Activated naive CD4-positive, alpha-beta T cell (primary cell): ENCODE results near the gene RAD18.

Experiments used
- DNase-seq, 4 experiments: peaks; one replicate each; lab custom pipeline; 2025; lab: John Stamatoyannopoulos, UW

Gene RAD18

GRCh38 chr3:8864402-8865350 is 98.6 kb downstream of the RAD18 start:
- no peak for DNase-seq

DNA sequence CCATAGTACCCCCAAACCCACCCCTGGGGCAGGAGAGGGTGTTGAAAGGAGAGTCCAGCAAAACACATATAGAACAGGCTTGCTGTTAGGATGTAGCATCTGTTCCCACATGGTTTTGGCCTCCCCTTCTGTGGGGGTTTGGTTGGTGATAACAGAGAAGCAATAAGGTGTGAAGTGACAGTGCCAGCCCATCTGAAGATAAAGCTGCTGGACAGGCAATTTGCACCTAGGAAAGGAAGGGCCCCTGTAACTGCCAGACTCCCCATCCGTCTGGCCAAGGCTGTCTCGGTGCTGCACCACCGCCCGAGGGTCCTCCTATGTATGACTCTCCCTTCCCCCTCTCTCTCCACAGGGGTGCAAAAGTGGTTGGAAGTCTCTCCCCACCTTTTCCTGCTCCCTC is 99.4 kb downstream of the RAD18 start:
- no peak for DNase-seq

GRCh38 chr3:8857720-8858367 is 105.4 kb downstream of the RAD18 start:
- no peak for DNase-seq

- no peak for DNase-seq
Measured at GRCh38 chr3:8856721-8857120, 106.6 kb downstream of the RAD18 start.

DNA sequence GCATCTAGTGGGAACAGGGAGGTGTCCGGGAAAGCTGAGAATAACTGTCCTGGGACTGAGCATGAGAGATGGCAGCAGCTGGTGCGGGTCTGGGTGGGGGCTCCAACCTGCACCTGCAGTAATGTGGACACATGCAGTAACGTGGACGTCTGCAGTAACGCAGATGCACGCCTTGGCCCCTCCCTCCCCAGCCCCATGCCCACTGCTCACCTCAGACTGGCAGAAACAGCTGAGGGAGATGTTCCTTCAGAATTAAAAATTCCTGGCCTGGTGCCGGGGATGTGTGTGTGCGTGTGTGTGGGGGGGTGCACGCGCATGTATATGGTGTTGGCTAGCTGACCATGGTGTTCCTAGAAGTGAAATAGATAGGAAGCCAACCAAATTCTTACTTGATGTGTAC is 107.2 kb downstream of the RAD18 start:
- no peak for DNase-seq

DNA sequence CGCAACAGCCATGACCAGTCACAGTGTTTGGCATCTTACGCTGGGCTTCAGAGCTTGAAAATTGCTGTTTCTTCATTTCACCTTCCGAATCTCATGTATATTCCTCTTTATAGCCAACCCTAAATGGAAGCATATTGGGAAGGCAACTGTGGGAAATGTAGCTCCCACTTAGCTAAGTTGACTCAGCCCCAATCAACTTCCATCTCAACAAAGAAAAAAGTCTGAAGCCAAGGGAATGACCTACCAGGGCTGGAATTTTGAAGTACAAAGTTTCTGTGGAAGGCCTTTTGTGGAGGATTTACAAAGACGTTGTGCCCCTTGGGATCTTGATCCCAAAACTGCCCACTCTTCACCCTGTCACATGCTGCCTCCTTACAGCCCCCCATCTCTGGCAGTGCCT is 108.6 kb downstream of the RAD18 start:
- DNase-seq = no peak

GRCh38 chr3:8853081-8853480 is 110.2 kb downstream of the RAD18 start:
- DNase-seq = no peak

DNA sequence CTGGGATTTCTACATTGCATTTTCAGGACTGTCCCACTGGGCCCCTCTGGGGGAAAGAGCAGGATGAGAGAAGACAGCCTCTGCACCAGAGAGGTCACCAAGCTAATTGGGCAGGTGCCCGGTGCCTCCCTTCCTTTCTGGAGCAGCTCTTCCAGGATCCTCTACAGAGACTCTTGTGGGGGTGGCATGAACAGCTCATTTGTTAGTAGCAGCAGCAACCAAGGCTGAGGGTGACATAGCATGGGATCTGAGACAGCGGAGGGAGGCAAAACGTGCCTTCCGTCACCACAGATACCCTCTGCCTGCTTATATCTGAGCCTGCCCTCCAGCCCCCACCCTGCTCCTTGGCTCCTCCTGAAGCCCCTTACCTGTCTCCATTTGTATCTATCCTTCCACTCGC is 110.8 kb downstream of the RAD18 start:
- no peak for DNase-seq

DNA sequence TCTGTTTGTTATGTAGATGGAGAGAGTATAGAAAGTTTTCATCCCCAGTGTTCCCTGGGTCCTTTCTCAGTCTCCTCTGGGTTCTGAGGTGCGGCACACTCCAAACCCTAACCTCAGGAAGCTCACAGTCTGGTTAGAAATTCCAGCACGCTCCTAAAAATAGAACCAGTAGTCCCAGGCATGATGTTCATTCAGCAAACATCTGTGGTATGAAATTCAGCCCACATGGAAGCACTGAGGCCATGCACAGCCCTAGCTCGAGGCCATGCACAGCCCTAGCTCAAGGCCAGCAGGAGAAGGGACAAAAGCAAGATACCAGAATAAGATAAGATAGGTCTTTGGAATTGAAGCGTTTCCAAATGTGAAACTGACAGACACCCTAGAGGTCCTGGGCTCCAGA is 111.6 kb downstream of the RAD18 start:
- no peak for DNase-seq

DNA sequence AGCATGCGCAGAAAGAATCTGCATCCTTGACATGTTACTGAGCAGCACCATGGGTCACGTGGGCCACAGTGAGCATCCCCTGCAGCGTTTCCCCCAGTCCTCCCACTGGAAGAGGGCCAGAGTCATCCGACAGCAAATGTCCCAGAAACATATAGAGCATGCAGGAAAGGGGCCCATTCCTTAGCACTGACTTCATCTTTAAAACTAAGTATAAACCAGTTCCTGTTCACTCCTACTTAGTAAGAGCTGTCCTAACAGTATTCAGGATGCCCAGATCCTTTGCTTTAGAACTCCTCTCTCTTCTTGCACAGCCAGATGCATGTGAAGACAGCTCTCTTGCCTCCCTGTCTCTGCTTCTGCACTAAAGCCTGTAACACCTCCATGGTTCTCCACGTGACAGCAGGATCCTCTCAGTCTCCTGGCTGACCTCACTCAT is 114.6 kb downstream of the RAD18 start:
- no peak for DNase-seq

- DNase-seq = no peak
Measured at GRCh38 chr3:8847317-8847716, 116.0 kb downstream of the RAD18 start.

GRCh38 chr3:8846176-8846575 is 117.1 kb downstream of the RAD18 start:
- DNase-seq = no peak

DNA sequence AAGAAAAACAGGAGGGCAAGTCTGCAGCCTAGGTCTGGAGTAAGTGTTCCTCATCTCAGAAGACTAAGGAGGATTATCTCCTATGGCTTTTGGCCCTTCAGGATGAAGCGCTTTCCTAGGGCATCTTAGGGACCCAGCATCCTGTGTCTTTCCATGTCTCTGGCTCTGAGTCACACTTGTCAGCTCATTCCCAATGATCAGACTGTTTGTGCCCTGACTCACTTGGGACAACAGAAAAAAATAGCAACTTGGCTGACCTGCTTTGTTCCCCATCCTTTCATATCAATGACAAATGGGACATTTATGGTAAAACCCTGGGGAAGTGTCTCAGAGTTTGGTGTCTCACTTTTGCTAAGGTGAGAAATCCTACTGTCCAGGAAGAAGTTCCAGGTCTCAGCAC is 117.6 kb downstream of the RAD18 start:
- no peak for DNase-seq

GRCh38 chr3:8843347-8843746 is 119.9 kb downstream of the RAD18 start:
- no peak for DNase-seq

- no peak for DNase-seq
Measured at GRCh38 chr3:8842293-8842692, 121.0 kb downstream of the RAD18 start.

DNA sequence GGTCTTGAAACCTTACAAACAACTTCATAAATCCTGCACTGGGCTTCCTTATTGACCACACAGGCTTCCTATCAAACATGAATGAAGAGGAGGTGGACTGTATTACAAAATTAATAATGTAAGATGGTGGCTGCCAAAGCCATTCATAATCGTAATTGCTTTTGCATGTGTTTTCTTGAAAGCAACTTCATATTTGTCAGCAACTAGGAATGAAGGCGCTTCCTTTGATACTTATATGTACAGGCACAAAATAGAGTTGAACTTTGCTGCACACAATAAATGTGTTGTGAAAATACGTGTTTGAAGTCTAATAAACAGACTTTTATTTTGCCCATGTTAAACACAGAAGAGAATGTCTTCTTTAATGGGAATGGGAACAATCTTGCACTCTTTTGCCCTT is 121.8 kb downstream of the RAD18 start:
- DNase-seq = no peak

GRCh38 chr3:8840556-8840955 is 122.7 kb downstream of the RAD18 start:
- DNase-seq = no peak

DNA sequence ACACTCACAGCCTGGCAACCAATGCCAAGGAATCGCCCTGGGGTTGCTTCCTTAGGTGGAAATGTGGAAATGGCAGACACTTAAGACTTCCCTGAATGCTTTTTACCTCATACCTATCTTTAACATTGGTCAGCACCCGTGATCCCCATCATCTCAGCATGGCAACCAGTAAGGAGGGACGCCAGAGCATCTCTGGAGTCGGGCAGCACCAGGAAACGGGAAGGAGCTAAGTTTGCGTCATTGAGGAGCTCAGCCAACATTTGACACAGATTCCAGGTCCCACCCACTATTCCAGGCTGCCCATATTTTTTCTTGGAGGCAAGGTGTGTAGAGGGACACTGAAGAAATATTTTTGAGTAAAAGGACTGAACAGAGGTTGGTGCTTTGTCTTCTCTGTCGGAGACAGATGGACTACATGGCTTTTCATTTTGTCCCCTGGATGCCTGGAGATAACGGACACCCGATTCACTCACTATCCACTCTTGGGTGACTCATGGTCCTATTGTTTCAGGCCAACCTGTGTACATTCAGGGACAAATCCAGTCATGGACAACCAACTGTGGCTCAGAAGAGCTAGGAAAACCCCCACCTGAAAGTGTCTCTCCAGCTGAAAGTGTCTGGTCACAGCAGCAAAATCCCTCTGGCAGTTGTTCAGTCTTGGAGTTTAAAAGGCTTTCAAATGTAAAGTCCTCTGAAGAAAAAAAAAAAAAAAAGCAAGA is 123.5 kb downstream of the RAD18 start:
- no peak for DNase-seq

DNA sequence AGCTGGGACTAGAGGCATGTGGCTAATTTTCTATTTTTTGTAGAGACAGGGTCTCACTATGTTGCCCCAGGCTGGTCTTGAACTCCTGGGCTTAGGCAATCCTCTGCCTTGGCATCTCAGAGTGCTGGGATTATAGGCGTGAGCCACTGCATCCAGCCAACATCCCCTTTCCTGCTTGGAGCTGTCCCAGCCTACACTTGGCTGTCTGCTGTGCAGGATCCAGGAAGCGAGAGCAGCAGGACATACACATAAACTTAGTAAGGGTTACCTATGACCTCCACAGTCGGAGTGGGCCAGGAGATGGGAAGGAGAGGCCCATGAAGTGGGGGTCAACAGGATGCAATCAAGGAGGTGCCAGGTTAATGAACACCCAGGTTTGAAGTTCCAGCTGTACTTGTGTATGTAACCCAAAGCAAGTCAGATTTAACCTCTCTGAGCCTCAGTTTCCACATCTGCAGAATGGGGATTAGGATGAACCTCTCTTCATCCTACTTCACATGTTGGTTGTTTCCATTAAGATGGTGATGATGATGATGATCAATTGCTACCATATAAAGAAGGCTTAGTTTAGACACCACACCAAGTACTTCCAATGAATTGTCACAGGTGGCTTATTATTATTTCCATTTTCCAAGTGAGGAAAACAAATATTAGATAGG is 124.4 kb downstream of the RAD18 start:
- DNase-seq = no peak

- DNase-seq = no peak
Measured at GRCh38 chr3:8838234-8838633, 125.0 kb downstream of the RAD18 start.

GRCh38 chr3:8837162-8837561 is 126.1 kb downstream of the RAD18 start:
- DNase-seq = no peak

DNA sequence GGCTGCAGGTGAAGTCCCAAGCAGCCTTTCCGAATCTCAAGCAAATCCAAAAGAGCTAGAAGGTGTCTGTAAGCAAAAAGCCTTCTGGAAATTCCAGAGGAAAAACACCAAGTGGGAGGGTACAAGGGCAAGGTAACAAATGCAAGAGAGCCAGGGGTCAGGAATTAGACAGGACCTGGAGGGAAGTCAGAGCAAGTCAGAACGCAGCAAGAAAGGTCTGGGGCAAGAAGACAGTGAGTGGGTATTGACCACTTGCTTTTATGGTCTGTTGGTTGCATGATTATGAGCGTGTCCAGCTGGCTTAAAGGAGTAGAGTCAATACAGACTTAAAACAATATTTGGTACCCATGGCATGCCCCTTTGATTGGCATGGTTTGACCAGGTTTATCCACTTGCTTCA is 127.2 kb downstream of the RAD18 start:
- no peak for DNase-seq
